ENCODE measurements around the gene DLGAP3.
A peak's percentile ranks its signal among the peaks of the same experiment; 100 is the strongest.

Gene DLGAP3

GRCh38 chr1:34863501-34863900 is 65.9 kb downstream of the DLGAP3 start:
- Histone ChIP-seq H3K27me3 (ENCODE audit: insufficient read depth, low read depth) (no peaks in the 10 kb centered on the region), H3K4me2 (no peak overlapping the region), H3K4me1 (ENCODE audit: low read depth, poor library complexity, severe bottlenecking) (peaks cover 12% of the 10 kb centered on the region), H3K9ac (no peak overlapping the region), H3K4me3 (IDR thresholded peaks at IDR 0.05; ENCODE audit: insufficient read depth, low read depth, low read length) (no peak overlapping the region), H3K36me3 (ENCODE audit: insufficient read depth) (no peaks in the 10 kb centered on the region), H4K20me1 (ENCODE audit: insufficient read depth) (no peaks in the 10 kb centered on the region), H3K79me2 (ENCODE audit: insufficient read depth, low read depth) (peaks cover 11% of the 10 kb centered on the region), H3K27ac (no peak overlapping the region), H2AFZ (ENCODE audit: low read depth) (no peak overlapping the region)
- no peak for TF ChIP-seq CTCF (conservative IDR thresholded peaks at IDR 0.05; ENCODE audit: low read depth, low read length)

DNA sequence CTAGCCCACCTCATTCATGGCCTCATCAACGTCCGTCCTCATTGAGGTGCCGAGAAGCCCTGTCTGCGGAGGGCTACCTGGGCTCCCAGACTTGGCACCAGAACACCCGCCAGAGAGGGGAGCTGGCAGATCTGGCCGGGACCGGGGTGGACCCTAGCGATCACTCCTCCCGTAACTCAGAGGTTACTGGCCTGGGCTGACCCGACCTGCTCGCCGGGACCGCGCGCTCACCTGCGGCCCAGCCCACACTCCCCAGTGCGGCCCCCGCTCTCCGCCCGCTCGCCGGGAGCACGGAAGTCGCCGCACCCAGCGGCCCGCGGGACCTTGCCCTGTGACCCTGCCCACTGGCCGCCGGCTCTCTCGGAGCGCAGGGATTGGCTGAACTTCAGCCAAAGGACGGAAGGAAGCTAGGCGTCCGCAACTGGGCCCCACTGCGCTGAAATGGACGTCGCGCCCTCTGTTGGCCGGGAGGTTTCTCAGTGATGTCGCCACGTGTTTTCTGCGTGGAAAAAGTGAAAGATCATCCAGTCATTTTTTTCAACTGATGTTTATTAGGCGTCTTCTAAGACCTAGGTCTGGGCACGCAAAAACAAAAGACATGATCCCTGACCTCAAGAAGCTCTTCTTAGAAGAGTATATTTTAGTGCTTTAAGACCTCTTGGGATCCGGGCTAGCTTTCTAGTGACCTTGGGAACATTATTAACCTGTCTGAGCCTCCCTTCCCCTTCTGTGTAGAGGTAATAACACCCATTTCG is 69.8 kb downstream of the DLGAP3 start, which contains the start of gene SMIM12:
SMIM12 (minus strand) TSS at position 304 of the 755 bp plus-strand sequence. CDS start 3,772 bp downstream, outside the sequence.
- peak within 1 kb of the TSS; percentile 40 for H3K27ac ChIP-seq
- peak within 1 kb of the TSS; percentile 92 for H2AFZ ChIP-seq (ENCODE audit: low read depth)
- peak within 1 kb of the TSS; percentile 91 for H3K4me3 ChIP-seq (IDR thresholded peaks at IDR 0.05; ENCODE audit: insufficient read depth, low read depth, low read length)
- H3K9ac ChIP-seq: peak within 1 kb of the TSS; percentile 82
- peak; percentile 74 for TF ChIP-seq CTCF (conservative IDR thresholded peaks at IDR 0.05; ENCODE audit: low read depth, low read length)
- no peaks in the 10 kb centered on the region for H4K20me1 ChIP-seq (ENCODE audit: insufficient read depth)
- no peaks in the 10 kb centered on the region for H3K36me3 ChIP-seq (ENCODE audit: insufficient read depth)
- H3K4me2 ChIP-seq: peak within 1 kb of the TSS; percentile 92
- no peaks in the 10 kb centered on the region for H3K27me3 ChIP-seq (ENCODE audit: insufficient read depth, low read depth)
- peaks cover 36% of the 10 kb centered on the region for H3K79me2 ChIP-seq (ENCODE audit: insufficient read depth, low read depth)
- peaks cover 22% of the 10 kb centered on the region for H3K4me1 ChIP-seq (ENCODE audit: low read depth, poor library complexity, severe bottlenecking)

DNA sequence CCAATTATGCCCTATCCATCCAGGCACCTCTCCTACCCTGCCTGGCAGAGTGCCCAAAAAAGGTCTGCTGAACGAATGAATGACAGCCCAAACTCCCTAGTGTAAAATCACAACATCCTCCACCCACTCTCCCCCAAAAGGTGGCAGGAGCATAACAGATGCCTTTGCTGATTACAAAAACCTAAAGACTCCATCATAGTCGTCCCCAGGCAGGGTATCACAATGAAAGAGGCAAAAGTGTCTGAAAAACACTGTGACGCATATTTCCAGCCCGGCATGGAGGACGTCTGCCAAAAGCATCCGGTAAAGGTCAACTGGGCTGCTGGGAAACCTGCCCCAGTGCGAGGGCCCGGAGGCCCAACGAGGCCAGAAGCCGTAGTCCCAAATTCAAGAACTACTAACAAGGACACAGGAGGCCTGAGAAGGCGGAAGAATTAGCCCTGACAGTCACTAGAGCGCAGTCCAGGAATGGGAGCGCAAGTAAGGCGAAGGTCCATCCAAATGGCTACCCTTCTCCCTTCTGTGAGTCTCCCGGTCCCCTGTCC is 70.5 kb downstream of the DLGAP3 start:
- Histone ChIP-seq H3K36me3 (ENCODE audit: insufficient read depth) (no peaks in the 10 kb centered on the region), H3K27ac (peak overlapping the region; percentile 40), H2AFZ (ENCODE audit: low read depth) (peak overlapping the region; percentile 92; the same call in 1 of the 2 replicates), H3K27me3 (ENCODE audit: insufficient read depth, low read depth) (no peaks in the 10 kb centered on the region), H4K20me1 (ENCODE audit: insufficient read depth) (no peaks in the 10 kb centered on the region), H3K79me2 (ENCODE audit: insufficient read depth, low read depth) (peaks cover 36% of the 10 kb centered on the region), H3K9ac (peak overlapping the region; percentile 82), H3K4me2 (peak overlapping the region; percentile 92), H3K4me1 (ENCODE audit: low read depth, poor library complexity, severe bottlenecking) (peaks cover 22% of the 10 kb centered on the region), H3K4me3 (IDR thresholded peaks at IDR 0.05; ENCODE audit: insufficient read depth, low read depth, low read length) (peak overlapping the region; percentile 91)
- no peak for TF ChIP-seq CTCF (conservative IDR thresholded peaks at IDR 0.05; ENCODE audit: low read depth, low read length)

- no peak overlapping the region for H2AFZ ChIP-seq (ENCODE audit: low read depth)
- H3K4me2 ChIP-seq: no peak overlapping the region
- H3K4me1 ChIP-seq (ENCODE audit: low read depth, poor library complexity, severe bottlenecking): peaks cover 22% of the 10 kb centered on the region
- H3K27ac ChIP-seq: no peak overlapping the region
- no peaks in the 10 kb centered on the region for H4K20me1 ChIP-seq (ENCODE audit: insufficient read depth)
- H3K36me3 ChIP-seq (ENCODE audit: insufficient read depth): 0 out of 2 replicates have a peak, but pooled peaks cover 3% of the 10 kb centered on the region
- H3K4me3 ChIP-seq (IDR thresholded peaks at IDR 0.05; ENCODE audit: insufficient read depth, low read depth, low read length): no peak overlapping the region
- peaks cover 36% of the 10 kb centered on the region for H3K79me2 ChIP-seq (ENCODE audit: insufficient read depth, low read depth)
- H3K9ac ChIP-seq: no peak overlapping the region
- H3K27me3 ChIP-seq (ENCODE audit: insufficient read depth, low read depth): no peaks in the 10 kb centered on the region
- no peak for TF ChIP-seq CTCF (conservative IDR thresholded peaks at IDR 0.05; ENCODE audit: low read depth, low read length)
Observed at GRCh38 chr1:34856697-34857096, 72.8 kb downstream of the DLGAP3 start.
